Measurements from ENCODE around the gene DLGAP4. TPM values are rescaled to one million over a fixed set of nuclear protein-coding genes. Genes with fewer than 3 reads are reported as not detected.

Gene DLGAP4
- polyA plus RNA-seq, 1 donor (not counting 4 experiments of a cell fraction or from before 2014, with no cell fraction given): 9.6 TPM

DNA sequence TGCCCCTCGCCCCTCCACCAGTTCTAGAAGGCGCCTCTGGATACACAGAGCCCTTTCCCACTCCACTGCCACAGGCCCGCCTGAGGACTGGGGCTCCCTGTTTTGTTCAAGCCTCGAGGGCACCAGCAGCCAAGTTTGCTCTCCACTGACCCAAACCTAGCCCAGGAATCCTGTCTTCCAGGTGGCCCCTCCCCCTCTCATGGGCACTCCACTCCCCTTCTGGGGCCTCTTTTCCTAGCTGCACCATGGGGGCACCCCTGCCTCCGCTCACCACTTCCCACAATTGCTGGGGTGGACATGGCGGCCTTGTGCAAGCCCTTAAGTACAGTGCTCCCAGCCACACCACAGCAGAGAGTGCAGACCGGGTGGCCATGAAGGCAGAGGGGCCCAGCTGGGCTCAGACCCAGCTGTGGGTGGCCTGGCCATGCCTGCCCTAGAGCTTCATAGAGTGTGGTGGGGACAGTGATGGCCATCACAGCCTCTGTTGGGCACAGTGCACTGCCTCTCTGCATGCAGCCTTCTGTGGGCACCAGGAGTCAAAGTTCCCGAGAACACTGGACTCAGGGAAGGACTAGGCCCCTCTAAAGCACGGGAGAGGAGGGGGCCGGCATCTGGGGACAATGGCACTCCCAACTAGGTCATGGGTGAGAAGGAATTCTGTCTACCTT, 236.5 kb downstream of the DLGAP4 start:
- TF ChIP-seq, protein P1, sequence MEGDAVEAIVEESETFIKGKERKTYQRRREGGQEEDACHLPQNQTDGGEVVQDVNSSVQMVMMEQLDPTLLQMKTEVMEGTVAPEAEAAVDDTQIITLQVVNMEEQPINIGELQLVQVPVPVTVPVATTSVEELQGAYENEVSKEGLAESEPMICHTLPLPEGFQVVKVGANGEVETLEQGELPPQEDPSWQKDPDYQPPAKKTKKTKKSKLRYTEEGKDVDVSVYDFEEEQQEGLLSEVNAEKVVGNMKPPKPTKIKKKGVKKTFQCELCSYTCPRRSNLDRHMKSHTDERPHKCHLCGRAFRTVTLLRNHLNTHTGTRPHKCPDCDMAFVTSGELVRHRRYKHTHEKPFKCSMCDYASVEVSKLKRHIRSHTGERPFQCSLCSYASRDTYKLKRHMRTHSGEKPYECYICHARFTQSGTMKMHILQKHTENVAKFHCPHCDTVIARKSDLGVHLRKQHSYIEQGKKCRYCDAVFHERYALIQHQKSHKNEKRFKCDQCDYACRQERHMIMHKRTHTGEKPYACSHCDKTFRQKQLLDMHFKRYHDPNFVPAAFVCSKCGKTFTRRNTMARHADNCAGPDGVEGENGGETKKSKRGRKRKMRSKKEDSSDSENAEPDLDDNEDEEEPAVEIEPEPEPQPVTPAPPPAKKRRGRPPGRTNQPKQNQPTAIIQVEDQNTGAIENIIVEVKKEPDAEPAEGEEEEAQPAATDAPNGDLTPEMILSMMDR (optimal IDR thresholded peaks at IDR 0.05 in 1 of 3, IDR thresholded peaks at IDR 0.05 in 1 of 3, conservative IDR thresholded peaks at IDR 0.05 in 1 of 3; ENCODE audit: extremely low read depth in 1 of 3, insufficient read depth in 2 of 3, low read length in 3 of 3): no peak
- TF ChIP-seq EZH2 (IDR thresholded peaks at IDR 0.05; ENCODE audit: low read length): no peak
- H3K27me3 ChIP-seq (ENCODE audit: control insufficient read depth, extremely low read depth, insufficient read depth, low read length): no peaks in the 10 kb centered on the region
- DNase-seq (ENCODE audit: low read depth, low spot score) (no peak), FAIRE-seq (no peak)
- no peak overlapping the region for H3K9ac ChIP-seq (ENCODE audit: control insufficient read depth, extremely low read depth, insufficient read depth, low read length)
- no peaks in the 10 kb centered on the region for H3K36me3 ChIP-seq (ENCODE audit: control insufficient read depth in 2 of 2, extremely low read depth in 1 of 2, insufficient read depth in 2 of 2, low read length in 2 of 2)
- no peaks in the 10 kb centered on the region for H3K9me1 ChIP-seq (ENCODE audit: control insufficient read depth, extremely low read depth, insufficient read depth, low read length)
- dilution Hi-C loops (cut with MboI; ENCODE audit: extremely low pct_ligation_motif_present, low sequenced_read_pairs): no loop called here
- H3K27ac ChIP-seq (ENCODE audit: control insufficient read depth, insufficient read depth, low read length): no peak overlapping the region
- no peaks in the 10 kb centered on the region for H3K79me2 ChIP-seq (ENCODE audit: control insufficient read depth, insufficient read depth, low read length)
- no peak overlapping the region for H2AFZ ChIP-seq (ENCODE audit: control insufficient read depth, low read length)
- no peak overlapping the region for H3K4me3 ChIP-seq (ENCODE audit: control insufficient read depth in 2 of 3, extremely low read depth in 1 of 3, insufficient read depth in 2 of 3, low read depth in 1 of 3, low read length in 3 of 3)
- H3K4me1 ChIP-seq (ENCODE audit: control insufficient read depth, extremely low read depth, insufficient read depth, low read length): no peaks in the 10 kb centered on the region
- no peaks in the 10 kb centered on the region for H4K20me1 ChIP-seq (ENCODE audit: control insufficient read depth, extremely low read depth, insufficient read depth, low read length)
- no peaks in the 10 kb centered on the region for H3K9me3 ChIP-seq (ENCODE audit: control insufficient read depth, low read depth, low read length)
- no peak overlapping the region for H3K4me2 ChIP-seq (ENCODE audit: control insufficient read depth, extremely low read depth, insufficient read depth, low read depth, low read length)

DNA sequence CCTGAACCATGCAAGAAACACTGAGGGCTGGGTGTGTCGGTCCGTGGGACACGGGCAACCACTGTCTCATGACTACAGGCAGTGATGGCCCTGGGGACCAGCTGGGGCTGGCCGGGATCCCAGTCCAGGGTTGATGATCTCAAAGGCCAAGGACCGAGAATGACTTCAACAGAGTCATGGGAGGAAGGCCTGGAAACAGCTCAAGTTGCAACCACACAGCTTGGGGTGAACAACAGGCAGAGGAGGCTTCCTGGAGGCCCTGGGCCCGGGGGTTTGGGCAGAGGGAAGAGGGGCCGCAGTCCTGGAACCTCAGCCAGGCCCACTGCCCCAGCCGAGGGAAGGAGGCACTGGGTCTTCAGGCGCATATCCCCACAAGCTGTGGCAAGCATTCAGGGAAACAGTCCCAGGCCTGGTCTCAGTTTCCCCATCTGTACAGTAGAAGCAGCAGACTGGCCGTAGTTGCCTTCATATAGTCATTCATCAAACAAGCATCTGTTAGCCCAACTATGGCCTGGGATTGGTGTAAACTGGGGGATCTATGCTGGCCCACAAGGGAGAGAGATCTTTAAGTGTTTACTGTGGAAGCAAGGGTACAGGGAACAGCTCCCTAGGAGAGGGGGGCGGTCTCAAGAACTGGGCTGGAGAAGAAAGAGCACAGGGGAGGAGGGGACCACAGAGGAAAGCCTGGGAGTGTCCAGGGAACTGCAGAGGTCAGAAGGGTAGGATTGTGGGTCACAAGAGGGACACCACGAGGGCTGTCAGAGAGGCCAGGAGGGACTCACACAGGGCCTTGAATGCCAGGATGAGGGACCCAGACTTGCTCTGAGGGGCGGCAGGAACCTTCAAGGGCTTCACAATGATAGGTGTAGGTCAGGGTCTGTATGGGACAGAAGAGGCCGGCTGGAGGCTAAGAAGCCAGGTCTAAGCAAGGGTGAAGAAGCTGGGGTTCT, 237.3 kb downstream of the DLGAP4 start:
- TF ChIP-seq EZH2 (IDR thresholded peaks at IDR 0.05; ENCODE audit: low read length): no peak
- TF ChIP-seq, protein P1 (optimal IDR thresholded peaks at IDR 0.05 in 1 of 3, IDR thresholded peaks at IDR 0.05 in 1 of 3, conservative IDR thresholded peaks at IDR 0.05 in 1 of 3; ENCODE audit: extremely low read depth in 1 of 3, insufficient read depth in 2 of 3, low read length in 3 of 3): no peak
- Histone ChIP-seq H3K9me1 (ENCODE audit: control insufficient read depth, extremely low read depth, insufficient read depth, low read length) (no peaks in the 10 kb centered on the region), H3K4me2 (ENCODE audit: control insufficient read depth, extremely low read depth, insufficient read depth, low read depth, low read length) (no peak overlapping the region), H3K4me3 (ENCODE audit: control insufficient read depth in 2 of 3, extremely low read depth in 1 of 3, insufficient read depth in 2 of 3, low read depth in 1 of 3, low read length in 3 of 3) (no peak overlapping the region), H3K9me3 (ENCODE audit: control insufficient read depth, low read depth, low read length) (no peaks in the 10 kb centered on the region), H3K36me3 (ENCODE audit: control insufficient read depth in 2 of 2, extremely low read depth in 1 of 2, insufficient read depth in 2 of 2, low read length in 2 of 2) (no peaks in the 10 kb centered on the region), H4K20me1 (ENCODE audit: control insufficient read depth, extremely low read depth, insufficient read depth, low read length) (no peaks in the 10 kb centered on the region), H3K27me3 (ENCODE audit: control insufficient read depth, extremely low read depth, insufficient read depth, low read length) (no peaks in the 10 kb centered on the region), H3K79me2 (ENCODE audit: control insufficient read depth, insufficient read depth, low read length) (no peaks in the 10 kb centered on the region), H3K4me1 (ENCODE audit: control insufficient read depth, extremely low read depth, insufficient read depth, low read length) (no peaks in the 10 kb centered on the region), H3K9ac (ENCODE audit: control insufficient read depth, extremely low read depth, insufficient read depth, low read length) (no peak overlapping the region), H3K27ac (ENCODE audit: control insufficient read depth, insufficient read depth, low read length) (no peak overlapping the region), H2AFZ (ENCODE audit: control insufficient read depth, low read length) (no peak overlapping the region)
- DNase-seq (ENCODE audit: low read depth, low spot score): no peak
- FAIRE-seq: no peak
- dilution Hi-C loops (cut with MboI; ENCODE audit: extremely low pct_ligation_motif_present, low sequenced_read_pairs): no loop called here
